ENCODE measurements around the gene CARHSP1.

GRCh38 chr16:8861563-8862308 is 7.1 kb downstream of the CARHSP1 start:
- TF ChIP-seq FOXA3 (CRISPR knock-in tag; conservative IDR thresholded peaks at IDR 0.05 in 1 of 2, IDR thresholded peaks at IDR 0.05 in 1 of 2) (no peak), BHLHE40 (IDR thresholded peaks at IDR 0.05; ENCODE audit: low read length) (no peak), ZNF3 (CRISPR knock-in tag; IDR thresholded peaks at IDR 0.05) (no peak), HIVEP1 (CRISPR knock-in tag; IDR thresholded peaks at IDR 0.05) (no peak), CEBPB (tag; IDR thresholded peaks at IDR 0.05) (no peak), ZNF830 (CRISPR knock-in tag; IDR thresholded peaks at IDR 0.05) (no peak)
- TF ChIP-seq, protein P1, sequence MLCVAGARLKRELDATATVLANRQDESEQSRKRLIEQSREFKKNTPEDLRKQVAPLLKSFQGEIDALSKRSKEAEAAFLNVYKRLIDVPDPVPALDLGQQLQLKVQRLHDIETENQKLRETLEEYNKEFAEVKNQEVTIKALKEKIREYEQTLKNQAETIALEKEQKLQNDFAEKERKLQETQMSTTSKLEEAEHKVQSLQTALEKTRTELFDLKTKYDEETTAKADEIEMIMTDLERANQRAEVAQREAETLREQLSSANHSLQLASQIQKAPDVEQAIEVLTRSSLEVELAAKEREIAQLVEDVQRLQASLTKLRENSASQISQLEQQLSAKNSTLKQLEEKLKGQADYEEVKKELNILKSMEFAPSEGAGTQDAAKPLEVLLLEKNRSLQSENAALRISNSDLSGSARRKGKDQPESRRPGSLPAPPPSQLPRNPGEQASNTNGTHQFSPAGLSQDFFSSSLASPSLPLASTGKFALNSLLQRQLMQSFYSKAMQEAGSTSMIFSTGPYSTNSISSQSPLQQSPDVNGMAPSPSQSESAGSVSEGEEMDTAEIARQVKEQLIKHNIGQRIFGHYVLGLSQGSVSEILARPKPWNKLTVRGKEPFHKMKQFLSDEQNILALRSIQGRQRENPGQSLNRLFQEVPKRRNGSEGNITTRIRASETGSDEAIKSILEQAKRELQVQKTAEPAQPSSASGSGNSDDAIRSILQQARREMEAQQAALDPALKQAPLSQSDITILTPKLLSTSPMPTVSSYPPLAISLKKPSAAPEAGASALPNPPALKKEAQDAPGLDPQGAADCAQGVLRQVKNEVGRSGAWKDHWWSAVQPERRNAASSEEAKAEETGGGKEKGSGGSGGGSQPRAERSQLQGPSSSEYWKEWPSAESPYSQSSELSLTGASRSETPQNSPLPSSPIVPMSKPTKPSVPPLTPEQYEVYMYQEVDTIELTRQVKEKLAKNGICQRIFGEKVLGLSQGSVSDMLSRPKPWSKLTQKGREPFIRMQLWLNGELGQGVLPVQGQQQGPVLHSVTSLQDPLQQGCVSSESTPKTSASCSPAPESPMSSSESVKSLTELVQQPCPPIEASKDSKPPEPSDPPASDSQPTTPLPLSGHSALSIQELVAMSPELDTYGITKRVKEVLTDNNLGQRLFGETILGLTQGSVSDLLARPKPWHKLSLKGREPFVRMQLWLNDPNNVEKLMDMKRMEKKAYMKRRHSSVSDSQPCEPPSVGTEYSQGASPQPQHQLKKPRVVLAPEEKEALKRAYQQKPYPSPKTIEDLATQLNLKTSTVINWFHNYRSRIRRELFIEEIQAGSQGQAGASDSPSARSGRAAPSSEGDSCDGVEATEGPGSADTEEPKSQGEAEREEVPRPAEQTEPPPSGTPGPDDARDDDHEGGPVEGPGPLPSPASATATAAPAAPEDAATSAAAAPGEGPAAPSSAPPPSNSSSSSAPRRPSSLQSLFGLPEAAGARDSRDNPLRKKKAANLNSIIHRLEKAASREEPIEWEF (CRISPR knock-in tag; IDR thresholded peaks at IDR 0.05): no peak
- TF ChIP-seq, protein P2, sequence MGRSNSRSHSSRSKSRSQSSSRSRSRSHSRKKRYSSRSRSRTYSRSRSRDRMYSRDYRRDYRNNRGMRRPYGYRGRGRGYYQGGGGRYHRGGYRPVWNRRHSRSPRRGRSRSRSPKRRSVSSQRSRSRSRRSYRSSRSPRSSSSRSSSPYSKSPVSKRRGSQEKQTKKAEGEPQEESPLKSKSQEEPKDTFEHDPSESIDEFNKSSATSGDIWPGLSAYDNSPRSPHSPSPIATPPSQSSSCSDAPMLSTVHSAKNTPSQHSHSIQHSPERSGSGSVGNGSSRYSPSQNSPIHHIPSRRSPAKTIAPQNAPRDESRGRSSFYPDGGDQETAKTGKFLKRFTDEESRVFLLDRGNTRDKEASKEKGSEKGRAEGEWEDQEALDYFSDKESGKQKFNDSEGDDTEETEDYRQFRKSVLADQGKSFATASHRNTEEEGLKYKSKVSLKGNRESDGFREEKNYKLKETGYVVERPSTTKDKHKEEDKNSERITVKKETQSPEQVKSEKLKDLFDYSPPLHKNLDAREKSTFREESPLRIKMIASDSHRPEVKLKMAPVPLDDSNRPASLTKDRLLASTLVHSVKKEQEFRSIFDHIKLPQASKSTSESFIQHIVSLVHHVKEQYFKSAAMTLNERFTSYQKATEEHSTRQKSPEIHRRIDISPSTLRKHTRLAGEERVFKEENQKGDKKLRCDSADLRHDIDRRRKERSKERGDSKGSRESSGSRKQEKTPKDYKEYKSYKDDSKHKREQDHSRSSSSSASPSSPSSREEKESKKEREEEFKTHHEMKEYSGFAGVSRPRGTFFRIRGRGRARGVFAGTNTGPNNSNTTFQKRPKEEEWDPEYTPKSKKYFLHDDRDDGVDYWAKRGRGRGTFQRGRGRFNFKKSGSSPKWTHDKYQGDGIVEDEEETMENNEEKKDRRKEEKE (IDR thresholded peaks at IDR 0.05; ENCODE audit: borderline replicate concordance in 1 of 2, control insufficient read depth in 1 of 2, low read depth in 2 of 2, low read length in 1 of 2): no peak
- TF ChIP-seq, protein P3, sequence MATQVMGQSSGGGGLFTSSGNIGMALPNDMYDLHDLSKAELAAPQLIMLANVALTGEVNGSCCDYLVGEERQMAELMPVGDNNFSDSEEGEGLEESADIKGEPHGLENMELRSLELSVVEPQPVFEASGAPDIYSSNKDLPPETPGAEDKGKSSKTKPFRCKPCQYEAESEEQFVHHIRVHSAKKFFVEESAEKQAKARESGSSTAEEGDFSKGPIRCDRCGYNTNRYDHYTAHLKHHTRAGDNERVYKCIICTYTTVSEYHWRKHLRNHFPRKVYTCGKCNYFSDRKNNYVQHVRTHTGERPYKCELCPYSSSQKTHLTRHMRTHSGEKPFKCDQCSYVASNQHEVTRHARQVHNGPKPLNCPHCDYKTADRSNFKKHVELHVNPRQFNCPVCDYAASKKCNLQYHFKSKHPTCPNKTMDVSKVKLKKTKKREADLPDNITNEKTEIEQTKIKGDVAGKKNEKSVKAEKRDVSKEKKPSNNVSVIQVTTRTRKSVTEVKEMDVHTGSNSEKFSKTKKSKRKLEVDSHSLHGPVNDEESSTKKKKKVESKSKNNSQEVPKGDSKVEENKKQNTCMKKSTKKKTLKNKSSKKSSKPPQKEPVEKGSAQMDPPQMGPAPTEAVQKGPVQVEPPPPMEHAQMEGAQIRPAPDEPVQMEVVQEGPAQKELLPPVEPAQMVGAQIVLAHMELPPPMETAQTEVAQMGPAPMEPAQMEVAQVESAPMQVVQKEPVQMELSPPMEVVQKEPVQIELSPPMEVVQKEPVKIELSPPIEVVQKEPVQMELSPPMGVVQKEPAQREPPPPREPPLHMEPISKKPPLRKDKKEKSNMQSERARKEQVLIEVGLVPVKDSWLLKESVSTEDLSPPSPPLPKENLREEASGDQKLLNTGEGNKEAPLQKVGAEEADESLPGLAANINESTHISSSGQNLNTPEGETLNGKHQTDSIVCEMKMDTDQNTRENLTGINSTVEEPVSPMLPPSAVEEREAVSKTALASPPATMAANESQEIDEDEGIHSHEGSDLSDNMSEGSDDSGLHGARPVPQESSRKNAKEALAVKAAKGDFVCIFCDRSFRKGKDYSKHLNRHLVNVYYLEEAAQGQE (IDR thresholded peaks at IDR 0.05; ENCODE audit: borderline replicate concordance): no peak
- TF ChIP-seq, protein P3 (CRISPR knock-in tag; IDR thresholded peaks at IDR 0.05; ENCODE audit: low read depth): no peak
- TF ChIP-seq, protein P4, sequence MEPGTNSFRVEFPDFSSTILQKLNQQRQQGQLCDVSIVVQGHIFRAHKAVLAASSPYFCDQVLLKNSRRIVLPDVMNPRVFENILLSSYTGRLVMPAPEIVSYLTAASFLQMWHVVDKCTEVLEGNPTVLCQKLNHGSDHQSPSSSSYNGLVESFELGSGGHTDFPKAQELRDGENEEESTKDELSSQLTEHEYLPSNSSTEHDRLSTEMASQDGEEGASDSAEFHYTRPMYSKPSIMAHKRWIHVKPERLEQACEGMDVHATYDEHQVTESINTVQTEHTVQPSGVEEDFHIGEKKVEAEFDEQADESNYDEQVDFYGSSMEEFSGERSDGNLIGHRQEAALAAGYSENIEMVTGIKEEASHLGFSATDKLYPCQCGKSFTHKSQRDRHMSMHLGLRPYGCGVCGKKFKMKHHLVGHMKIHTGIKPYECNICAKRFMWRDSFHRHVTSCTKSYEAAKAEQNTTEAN (CRISPR knock-in tag; IDR thresholded peaks at IDR 0.05): no peak

All from K562 (cell line).